Endothelial cell of umbilical vein (primary cell): ENCODE results near the gene DLGAP4. TPM values are rescaled to one million over a fixed set of nuclear protein-coding genes. Genes with fewer than 3 reads are reported as not detected.

Experiments
- BruUV-seq: library from RNA; stranded (reverse); fragments of 400-500 nt; replicated peaks from 2 replicates; lab custom pipeline; 2021; lab: Mats Ljungman, UMichigan
- CTCF ChIA-PET: fragments of 300-600, 350-600 bp; sonication (Branson Sonifier 250); formaldehyde crosslinking; loops from one replicate; lab custom pipeline; 2021; ENCODE audit warnings: antibody characterized with exemption, inconsistent platforms; lab: Charles Lee
- POLR2A ChIA-PET: fragments of 300-600, 350-600 bp; sonication (Branson Sonifier 250); formaldehyde crosslinking; loops from one replicate; lab custom pipeline; 2021; ENCODE audit warnings: antibody characterized with exemption, inconsistent platforms; lab: Charles Lee
- DNase-seq: peaks from one replicate; pipeline ENCODE4 v3.0.0-alpha.2; 2011; ENCODE audit warnings: low read depth, low spot score
- FAIRE-seq: peaks from 2 replicates; lab custom pipeline; 2011; peaks lifted over from hg19 to GRCh38; lab: Jason Lieb, UNC
- H2AFZ ChIP-seq: 2 replicates; pipeline ENCODE4 v1.6.0; 2012; ENCODE audit warnings: low read depth, low read length, control low read depth, inconsistent platforms
- H3K27ac ChIP-seq: 2 replicates; pipeline ENCODE4 v1.5.1; 2011; ENCODE audit warnings: low read depth, mild to moderate bottlenecking, control low read depth, low read length, moderate library complexity; ENCODE audit not compliant: insufficient read depth
- H3K27me3 ChIP-seq, 2 experiments: 2 replicates each; pipeline versions ENCODE4 v1.6.0 to v1.6.1; 2011; ENCODE audit warnings: low read length in 2 of 2, mixed read lengths in 1 of 2; ENCODE audit not compliant: control insufficient read depth in 2 of 2, insufficient read depth in 2 of 2
- H3K36me3 ChIP-seq, 2 experiments: 2 replicates in 1 of 2; 3 replicates in 1 of 2; pipeline ENCODE4 v1.5.1; 2011; ENCODE audit warnings: low read length in 2 of 2, mild to moderate bottlenecking in 1 of 2, moderate library complexity in 1 of 2; ENCODE audit not compliant: control insufficient read depth in 2 of 2, insufficient read depth in 2 of 2; ENCODE audit errors: extremely low read depth in 1 of 2
- H3K4me1 ChIP-seq: 3 replicates; pipeline ENCODE4 v1.5.1; 2011; ENCODE audit warnings: mild to moderate bottlenecking, low read length; ENCODE audit not compliant: control insufficient read depth, insufficient read depth; ENCODE audit errors: extremely low read depth
- H3K4me2 ChIP-seq: 2 replicates; pipeline ENCODE4 v1.6.1; 2011; ENCODE audit warnings: low read length, control low read depth, mixed read lengths; ENCODE audit not compliant: insufficient read depth
- H3K4me3 ChIP-seq, 3 experiments: fragments of 200-600 bp in 1 of 3; sonication (generic), shearing (Covaris generic) in 1 of 3; replicated peaks in 1 of 3; 2 replicates each; pipeline ENCODE4 v1.5.1; 2011 to 2016; ENCODE audit warnings: control low read depth in 3 of 3, low read length in 3 of 3, mild to moderate bottlenecking in 2 of 3, inconsistent platforms in 1 of 3, low read depth in 1 of 3, moderate library complexity in 1 of 3; ENCODE audit not compliant: insufficient read depth in 1 of 3
- H3K79me2 ChIP-seq: 2 replicates; pipeline ENCODE4 v1.6.0; 2012; ENCODE audit warnings: low read length, inconsistent platforms; ENCODE audit not compliant: control insufficient read depth, insufficient read depth
- H3K9ac ChIP-seq: replicated peaks from 2 replicates; pipeline ENCODE3; 2011; ENCODE audit warnings: low read length, control low read depth; ENCODE audit not compliant: insufficient read depth; ENCODE audit errors: extremely low read depth
- H3K9me1 ChIP-seq: replicated peaks from 3 replicates; pipeline ENCODE4 v1.6.0; 2011; ENCODE audit warnings: mild to moderate bottlenecking, low read length; ENCODE audit not compliant: control insufficient read depth, insufficient read depth; ENCODE audit errors: extremely low read depth
- H3K9me3 ChIP-seq: replicated peaks from 2 replicates; pipeline ENCODE4 v1.5.1; 2012; ENCODE audit warnings: low read length, inconsistent platforms; ENCODE audit not compliant: control insufficient read depth, insufficient read depth
- H4K20me1 ChIP-seq: replicated peaks from 2 replicates; pipeline ENCODE3; 2011; ENCODE audit warnings: mild to moderate bottlenecking, low read length; ENCODE audit not compliant: control insufficient read depth, insufficient read depth; ENCODE audit errors: extremely low read depth
- CTCF ChIP-seq, 2 donors: IDR thresholded peaks; 1 replicate in 1 of 2; 2 replicates in 1 of 2; pipeline ENCODE4 v1.5.1; 2011; ENCODE audit warnings: low read length in 2 of 2, mild to moderate bottlenecking in 2 of 2, moderate library complexity in 2 of 2, control low read depth in 1 of 2, inconsistent platforms in 1 of 2, low read depth in 1 of 2; ENCODE audit not compliant: insufficient read depth in 1 of 2; ENCODE audit errors: extremely low read depth in 1 of 2
- EZH2 ChIP-seq: IDR thresholded peaks from 2 replicates; pipeline ENCODE4 v1.6.1; 2012; ENCODE audit warnings: borderline replicate concordance, low read depth, mild to moderate bottlenecking, moderate library complexity, low read length, inconsistent platforms; ENCODE audit not compliant: severe bottlenecking
- FOS ChIP-seq: IDR thresholded peaks from 2 replicates; pipeline ENCODE4 v1.6.1; 2011; ENCODE audit warnings: mild to moderate bottlenecking, low read length, moderate library complexity, borderline replicate concordance; ENCODE audit not compliant: insufficient read depth
- GATA2 ChIP-seq: IDR thresholded peaks from 2 replicates; pipeline ENCODE4 v1.7.0; 2011; ENCODE audit warnings: low read depth, mild to moderate bottlenecking, moderate library complexity, mixed read lengths, low read length; ENCODE audit not compliant: insufficient read length, insufficient read depth
- JUN ChIP-seq: IDR thresholded peaks from 2 replicates; pipeline ENCODE4 v1.6.1; 2011; ENCODE audit warnings: borderline replicate concordance, low read depth; ENCODE audit not compliant: insufficient read length, insufficient read depth
- MAX ChIP-seq: IDR thresholded peaks from 2 replicates; pipeline ENCODE4 v1.6.1; 2011; ENCODE audit not compliant: insufficient read depth, insufficient read length
- MYC ChIP-seq: IDR thresholded peaks from one replicate; pipeline ENCODE4 v1.6.1; 2011; ENCODE audit warnings: mild to moderate bottlenecking, low read depth, low read length
- POLR2A ChIP-seq: IDR thresholded peaks from 2 replicates; pipeline ENCODE4 v1.6.1; 2012; ENCODE audit warnings: low read depth, mild to moderate bottlenecking, control low read depth, low read length
- POLR2AphosphoS5 ChIP-seq: IDR thresholded peaks from 2 replicates; pipeline ENCODE4 v1.6.1; 2012; ENCODE audit warnings: low read depth, mild to moderate bottlenecking, control low read depth, low read length, moderate library complexity; ENCODE audit not compliant: insufficient read depth
- dilution Hi-C: fragments of 300-500 bp; cut with MboI; formaldehyde crosslinking; loops from one replicate; pipeline ENCODE4 v1.15.0; 2019; ENCODE audit warnings: low sequenced_read_pairs; ENCODE audit not compliant: extremely low pct_ligation_motif_present
- intact Hi-C: fragments of 100-400 bp; cut with micrococcal nuclease; formaldehyde crosslinking; loops from one replicate; pipeline ENCODE4 v1.10.0; 2022
- polyA plus RNA-seq, 4 experiments: library from polyadenylated mRNA; depleted of rRNA in 3 of 4; stranded (reverse) in 3 of 4; unstranded in 1 of 4; fragments of >200 nt; gene quantifications; 2 replicates each; pipeline versions ENCODE4 v1.2.1 to v1.2.3, GENCODE V29; 2011 to 2012; ENCODE audit warnings: missing spikeins in 1 of 4
- total RNA-seq: library from RNA; stranded (reverse); gene quantifications from 2 replicates; pipeline ENCODE4 v1.2.3, GENCODE V29; 2021

DLGAP4 gene
- total and polyA plus RNA-seq, 2 donors (not counting 3 experiments of a cell fraction or from before 2014, with no cell fraction given), result 57.5 to 125 TPM

GRCh38 chr20:36322131-36322530 lies 16.0 kb downstream of the DLGAP4 start:
- intact Hi-C loops (no loop called here), dilution Hi-C loops (no loop called here)
- H3K27ac ChIP-seq, result no peak overlapping the region
- no peaks in the 10 kb centered on the region for H3K36me3 ChIP-seq
- no peaks in the 10 kb centered on the region for H3K79me2 ChIP-seq
- BruUV-seq, result no TSS peak
- ChIA-PET POLR2A (no interaction called here), CTCF (no interaction called here)
- no peaks in the 10 kb centered on the region for H4K20me1 ChIP-seq
- H3K9me3 ChIP-seq, result no peaks in the 10 kb centered on the region
- FAIRE-seq (no peak), DNase-seq (no peak)
- H2AFZ ChIP-seq, result no peak overlapping the region
- no peak overlapping the region for H3K4me3 ChIP-seq
- H3K9ac ChIP-seq, result no peak overlapping the region
- no peaks in the 10 kb centered on the region for H3K27me3 ChIP-seq
- no peak overlapping the region for H3K4me2 ChIP-seq
- TF ChIP-seq EZH2 (no peak), MAX (no peak), GATA2 (no peak), MYC (no peak), CTCF (IDR thresholded peaks at IDR 0.05; ENCODE audit: extremely low read depth in 1 of 2, insufficient read depth in 1 of 2, low read depth in 1 of 2, low read length in 2 of 2) (no peak), POLR2AphosphoS5 (no peak), FOS (no peak), POLR2A (no peak), JUN (no peak)
- no peaks in the 10 kb centered on the region for H3K9me1 ChIP-seq
- H3K4me1 ChIP-seq, result no peaks in the 10 kb centered on the region
